Measurements from ENCODE around the gene LRRFIP2.

DNA sequence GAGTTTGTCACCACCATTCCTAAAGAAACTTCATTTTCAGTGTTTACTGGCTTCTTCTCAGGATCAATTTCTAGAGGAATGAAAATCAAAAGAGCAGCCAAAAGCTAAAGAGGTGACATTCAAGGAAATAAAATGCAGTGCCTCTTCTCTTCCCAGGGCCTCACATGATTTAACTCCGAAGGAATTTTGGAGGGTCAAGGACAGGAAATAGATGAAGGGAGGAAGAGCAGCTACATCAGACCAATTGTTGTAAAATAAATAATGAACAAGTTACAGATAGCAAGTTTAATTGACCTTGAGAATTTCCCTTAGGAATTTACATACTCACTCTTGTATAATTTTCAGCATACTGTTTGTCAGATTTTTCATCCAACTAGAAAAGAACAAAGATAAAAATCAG lies 78.1 kb downstream of the LRRFIP2 start:
- TF ChIP-seq, protein P1, sequence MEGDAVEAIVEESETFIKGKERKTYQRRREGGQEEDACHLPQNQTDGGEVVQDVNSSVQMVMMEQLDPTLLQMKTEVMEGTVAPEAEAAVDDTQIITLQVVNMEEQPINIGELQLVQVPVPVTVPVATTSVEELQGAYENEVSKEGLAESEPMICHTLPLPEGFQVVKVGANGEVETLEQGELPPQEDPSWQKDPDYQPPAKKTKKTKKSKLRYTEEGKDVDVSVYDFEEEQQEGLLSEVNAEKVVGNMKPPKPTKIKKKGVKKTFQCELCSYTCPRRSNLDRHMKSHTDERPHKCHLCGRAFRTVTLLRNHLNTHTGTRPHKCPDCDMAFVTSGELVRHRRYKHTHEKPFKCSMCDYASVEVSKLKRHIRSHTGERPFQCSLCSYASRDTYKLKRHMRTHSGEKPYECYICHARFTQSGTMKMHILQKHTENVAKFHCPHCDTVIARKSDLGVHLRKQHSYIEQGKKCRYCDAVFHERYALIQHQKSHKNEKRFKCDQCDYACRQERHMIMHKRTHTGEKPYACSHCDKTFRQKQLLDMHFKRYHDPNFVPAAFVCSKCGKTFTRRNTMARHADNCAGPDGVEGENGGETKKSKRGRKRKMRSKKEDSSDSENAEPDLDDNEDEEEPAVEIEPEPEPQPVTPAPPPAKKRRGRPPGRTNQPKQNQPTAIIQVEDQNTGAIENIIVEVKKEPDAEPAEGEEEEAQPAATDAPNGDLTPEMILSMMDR (IDR thresholded peaks at IDR 0.05) = no peak
- TF ChIP-seq POLR2A (IDR thresholded peaks at IDR 0.05) = no peak

Measured in heart left ventricle (tissue), 13 donors.